ENCODE results near the gene GLIS1. TPM values are rescaled to one million over a fixed set of nuclear protein-coding genes. Genes with fewer than 3 reads are reported as not detected.

Gene GLIS1
- total RNA-seq, 1 donor from 2014 or later: 0.16 TPM

GRCh38 chr1:53573931-53574330, 165.0 kb downstream of the GLIS1 start:
- no peak overlapping the region for H3K4me3 ChIP-seq
- H3K27me3 ChIP-seq (ENCODE audit: low read depth): peaks cover 27% of the 10 kb centered on the region
- H3K36me3 ChIP-seq: no peaks in the 10 kb centered on the region
- no peaks in the 10 kb centered on the region for H3K4me1 ChIP-seq
- TF ChIP-seq, protein P1, sequence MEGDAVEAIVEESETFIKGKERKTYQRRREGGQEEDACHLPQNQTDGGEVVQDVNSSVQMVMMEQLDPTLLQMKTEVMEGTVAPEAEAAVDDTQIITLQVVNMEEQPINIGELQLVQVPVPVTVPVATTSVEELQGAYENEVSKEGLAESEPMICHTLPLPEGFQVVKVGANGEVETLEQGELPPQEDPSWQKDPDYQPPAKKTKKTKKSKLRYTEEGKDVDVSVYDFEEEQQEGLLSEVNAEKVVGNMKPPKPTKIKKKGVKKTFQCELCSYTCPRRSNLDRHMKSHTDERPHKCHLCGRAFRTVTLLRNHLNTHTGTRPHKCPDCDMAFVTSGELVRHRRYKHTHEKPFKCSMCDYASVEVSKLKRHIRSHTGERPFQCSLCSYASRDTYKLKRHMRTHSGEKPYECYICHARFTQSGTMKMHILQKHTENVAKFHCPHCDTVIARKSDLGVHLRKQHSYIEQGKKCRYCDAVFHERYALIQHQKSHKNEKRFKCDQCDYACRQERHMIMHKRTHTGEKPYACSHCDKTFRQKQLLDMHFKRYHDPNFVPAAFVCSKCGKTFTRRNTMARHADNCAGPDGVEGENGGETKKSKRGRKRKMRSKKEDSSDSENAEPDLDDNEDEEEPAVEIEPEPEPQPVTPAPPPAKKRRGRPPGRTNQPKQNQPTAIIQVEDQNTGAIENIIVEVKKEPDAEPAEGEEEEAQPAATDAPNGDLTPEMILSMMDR (IDR thresholded peaks at IDR 0.05; ENCODE audit: borderline replicate concordance): no peak
- H3K27ac ChIP-seq (replicated peaks): no peak overlapping the region
- DNase-seq: no peak
- H3K9me3 ChIP-seq (replicated peaks): no peaks in the 10 kb centered on the region
- intact Hi-C loops (cut with micrococcal nuclease): no loop called here

GRCh38 chr1:53573522-53573921, 165.4 kb downstream of the GLIS1 start:
- intact Hi-C loops (cut with micrococcal nuclease): no loop called here
- TF ChIP-seq, protein P1 (IDR thresholded peaks at IDR 0.05; ENCODE audit: borderline replicate concordance): no peak
- Histone ChIP-seq H3K4me1 (no peaks in the 10 kb centered on the region), H3K27ac (replicated peaks) (no peak overlapping the region), H3K36me3 (no peaks in the 10 kb centered on the region), H3K9me3 (replicated peaks) (no peaks in the 10 kb centered on the region), H3K27me3 (ENCODE audit: low read depth) (peaks cover 28% of the 10 kb centered on the region), H3K4me3 (no peak overlapping the region)
- DNase-seq: no peak

- intact Hi-C loops (cut with micrococcal nuclease): no loop called here
- Histone ChIP-seq H3K27me3 (ENCODE audit: low read depth) (peaks cover 28% of the 10 kb centered on the region), H3K4me1 (no peaks in the 10 kb centered on the region), H3K27ac (replicated peaks) (no peak overlapping the region), H3K4me3 (no peak overlapping the region), H3K9me3 (replicated peaks) (peaks cover under 1% of the 10 kb centered on the region), H3K36me3 (no peaks in the 10 kb centered on the region)
- TF ChIP-seq, protein P1 (IDR thresholded peaks at IDR 0.05; ENCODE audit: borderline replicate concordance): no peak
- DNase-seq: no peak
These were observed 166.2 kb downstream of the GLIS1 start for GRCh38 chr1:53572815-53573173.

GRCh38 chr1:53572065-53572814, 166.7 kb downstream of the GLIS1 start:
- TF ChIP-seq, protein P1 (IDR thresholded peaks at IDR 0.05; ENCODE audit: borderline replicate concordance): no peak
- no peak overlapping the region for H3K27ac ChIP-seq (replicated peaks)

GRCh38 chr1:53568540-53568939, 170.4 kb downstream of the GLIS1 start:
- intact Hi-C loops (cut with micrococcal nuclease): no loop called here
- TF ChIP-seq, protein P1 (IDR thresholded peaks at IDR 0.05; ENCODE audit: borderline replicate concordance): no peak

More at GRCh38 chr1:53572065-53572814, 166.7 kb downstream of the GLIS1 start:
- intact Hi-C loops (cut with micrococcal nuclease): no loop called here
- H3K27me3 ChIP-seq (ENCODE audit: low read depth): peaks cover 29% of the 10 kb centered on the region
- DNase-seq: no peak
- H3K4me1 ChIP-seq: no peaks in the 10 kb centered on the region
- H3K36me3 ChIP-seq: no peaks in the 10 kb centered on the region
- H3K9me3 ChIP-seq (replicated peaks): peaks cover 6% of the 10 kb centered on the region
- no peak overlapping the region for H3K4me3 ChIP-seq

More at GRCh38 chr1:53568540-53568939, 170.4 kb downstream of the GLIS1 start:
- Histone ChIP-seq H3K9me3 (replicated peaks) (peaks cover 13% of the 10 kb centered on the region), H3K36me3 (no peaks in the 10 kb centered on the region), H3K27ac (replicated peaks) (no peak overlapping the region), H3K4me3 (no peak overlapping the region), H3K4me1 (no peaks in the 10 kb centered on the region), H3K27me3 (ENCODE audit: low read depth) (peaks cover 38% of the 10 kb centered on the region)
- DNase-seq: no peak
